IPS-18c (cell line): Measurements from ENCODE around the gene ARHGAP23.
A peak's percentile ranks its signal among the peaks of the same experiment; 100 is the strongest.
"Not testable (repeated sequence)": the region's sequence is repeated elsewhere in the genome, so short reads cannot be mapped to it uniquely, and the experiment has no call there.

ENCODE experiments used
- H3K4me3 ChIP-seq: 2 replicates; pipeline ENCODE4 v1.7.0; 2013; ENCODE audit warnings: low read depth, mild to moderate bottlenecking, low read length, moderate library complexity; ENCODE audit not compliant: insufficient read depth
- H3K9me3 ChIP-seq: one replicate; pipeline ENCODE4 v1.6.1; 2013; ENCODE audit warnings: mild to moderate bottlenecking, low read length, moderate library complexity; ENCODE audit not compliant: control insufficient read depth, insufficient read depth

ARHGAP23 gene

GRCh38 chr17:38491346-38492066 is 63.2 kb downstream of the ARHGAP23 start:
- not testable (repeated sequence) for H3K4me3 ChIP-seq, H3K9me3 ChIP-seq

- H3K9me3 ChIP-seq, H3K4me3 ChIP-seq: not testable (repeated sequence)
These were observed 64.1 kb downstream of the ARHGAP23 start for GRCh38 chr17:38492067-38493040.

DNA sequence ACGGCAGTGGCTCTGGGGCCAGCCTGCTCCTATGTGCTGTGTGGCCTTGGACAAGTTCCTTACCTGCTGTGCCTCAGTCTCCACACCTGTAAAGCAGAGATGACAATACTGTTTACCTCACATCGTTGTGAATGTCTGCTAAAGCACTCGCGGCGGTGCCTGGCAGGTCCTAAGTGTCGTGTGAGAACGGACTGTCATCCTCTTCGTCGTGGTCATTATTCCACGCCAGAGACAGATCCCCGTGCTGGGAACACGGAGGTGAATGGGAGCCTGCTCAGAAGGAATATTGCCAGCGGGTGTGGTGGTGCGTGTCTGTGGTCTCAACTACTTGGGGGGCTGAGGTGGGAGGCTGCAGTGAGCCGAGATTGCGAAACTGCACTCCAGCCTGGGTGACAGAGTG is 65.9 kb downstream of the ARHGAP23 start:
- H3K9me3 ChIP-seq, H3K4me3 ChIP-seq: not testable (repeated sequence)

DNA sequence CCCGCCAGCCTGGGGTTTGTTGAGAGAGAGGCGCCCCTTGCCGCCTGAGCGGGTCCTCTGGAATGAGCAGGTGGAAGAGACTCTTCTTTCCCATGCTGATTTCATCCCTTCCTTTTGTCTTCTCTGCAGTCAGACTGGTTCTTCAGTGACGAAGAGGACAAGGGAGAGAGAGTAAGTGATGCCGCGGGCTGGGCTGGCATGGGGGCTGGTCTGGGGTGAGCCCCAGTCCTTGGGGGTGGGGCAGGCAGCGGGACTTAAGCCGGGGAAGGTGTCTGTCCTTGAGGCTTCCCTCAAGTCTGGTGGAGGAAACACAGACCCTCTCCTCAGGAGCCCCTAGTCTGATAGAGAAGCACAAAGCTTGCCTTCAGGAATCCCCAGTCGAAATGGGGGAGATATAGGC is 69.4 kb downstream of the ARHGAP23 start:
- H3K9me3 ChIP-seq, H3K4me3 ChIP-seq: not testable (repeated sequence)

DNA sequence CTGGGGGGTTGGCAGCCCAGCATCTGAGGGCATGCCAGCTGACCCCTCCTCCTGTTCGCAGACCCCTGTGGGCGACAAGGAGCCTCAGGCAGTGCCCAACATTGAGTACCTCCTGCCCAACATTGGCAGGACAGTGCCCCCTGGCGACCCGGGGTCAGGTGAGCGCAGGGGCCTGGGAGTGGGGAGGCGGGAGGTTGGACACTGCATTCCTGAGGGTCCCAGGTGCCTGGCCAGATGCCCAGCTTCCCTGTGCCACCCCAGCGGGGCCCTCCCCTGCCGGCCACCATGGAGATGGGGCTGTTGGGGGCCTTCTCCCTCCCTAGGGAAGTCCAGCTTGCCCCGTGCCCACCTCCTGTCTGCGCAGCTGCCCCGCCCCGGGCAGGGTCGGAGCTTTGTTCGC is 70.1 kb downstream of the ARHGAP23 start:
- Histone ChIP-seq H3K9me3 (no peaks in the 10 kb centered on the region), H3K4me3 (no peak overlapping the region)

GRCh38 chr17:38499230-38499629 is 71.0 kb downstream of the ARHGAP23 start:
- not testable (repeated sequence) for H3K9me3 ChIP-seq, H3K4me3 ChIP-seq

GRCh38 chr17:38501718-38502117 is 73.5 kb downstream of the ARHGAP23 start:
- not testable (repeated sequence) for H3K9me3 ChIP-seq, H3K4me3 ChIP-seq

GRCh38 chr17:38503286-38503913 is 75.1 kb downstream of the ARHGAP23 start:
- not testable (repeated sequence) for H3K9me3 ChIP-seq, H3K4me3 ChIP-seq

- Histone ChIP-seq H3K9me3 (no peaks in the 10 kb centered on the region), H3K4me3 (no peak overlapping the region)
These were observed 76.0 kb downstream of the ARHGAP23 start for GRCh38 chr17:38504216-38504615.

DNA sequence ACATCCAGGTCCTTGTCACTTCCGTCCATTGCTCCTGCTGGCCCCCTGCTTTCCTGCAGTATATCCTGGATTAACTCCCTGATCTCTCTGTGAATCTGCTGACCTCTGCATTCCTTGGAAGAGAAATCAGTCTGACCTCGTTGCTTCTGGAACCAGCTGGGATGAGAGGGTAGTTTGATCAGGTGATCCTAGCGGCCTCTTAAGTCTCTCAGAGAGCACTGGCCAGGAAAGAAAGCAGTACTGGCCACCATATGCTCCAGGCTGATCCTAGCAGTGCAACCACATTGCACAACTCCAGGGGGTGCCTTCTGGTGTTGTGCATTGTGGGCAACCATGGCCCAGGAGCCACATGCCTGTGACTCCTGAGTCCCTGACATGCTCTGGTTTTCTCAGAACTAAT is 79.2 kb downstream of the ARHGAP23 start:
- Histone ChIP-seq H3K4me3 (no peak overlapping the region), H3K9me3 (no peaks in the 10 kb centered on the region)

GRCh38 chr17:38507921-38508569 is 79.8 kb downstream of the ARHGAP23 start:
- Histone ChIP-seq H3K9me3 (no peaks in the 10 kb centered on the region), H3K4me3 (no peak overlapping the region)

DNA sequence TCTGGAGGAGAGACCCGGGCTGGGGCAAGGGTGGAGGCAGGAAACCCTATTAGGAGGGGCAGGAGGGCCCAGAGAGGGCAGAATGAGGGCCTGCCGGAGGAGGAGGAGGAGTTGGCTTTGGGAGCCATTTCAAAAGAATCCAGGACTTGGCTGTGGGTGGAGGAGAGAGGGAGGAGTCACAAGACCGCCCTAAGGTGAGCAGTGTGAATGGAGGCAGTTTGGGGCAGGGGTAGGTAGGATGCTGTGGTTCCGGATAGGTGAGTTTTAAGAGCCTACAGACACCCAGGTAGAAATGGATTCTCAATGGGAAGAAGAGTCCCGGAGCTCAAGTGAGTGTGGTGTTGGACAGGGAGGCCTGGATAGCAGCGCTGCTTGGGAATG is 80.3 kb downstream of the ARHGAP23 start:
- Histone ChIP-seq H3K4me3 (no peak overlapping the region), H3K9me3 (no peaks in the 10 kb centered on the region)

DNA sequence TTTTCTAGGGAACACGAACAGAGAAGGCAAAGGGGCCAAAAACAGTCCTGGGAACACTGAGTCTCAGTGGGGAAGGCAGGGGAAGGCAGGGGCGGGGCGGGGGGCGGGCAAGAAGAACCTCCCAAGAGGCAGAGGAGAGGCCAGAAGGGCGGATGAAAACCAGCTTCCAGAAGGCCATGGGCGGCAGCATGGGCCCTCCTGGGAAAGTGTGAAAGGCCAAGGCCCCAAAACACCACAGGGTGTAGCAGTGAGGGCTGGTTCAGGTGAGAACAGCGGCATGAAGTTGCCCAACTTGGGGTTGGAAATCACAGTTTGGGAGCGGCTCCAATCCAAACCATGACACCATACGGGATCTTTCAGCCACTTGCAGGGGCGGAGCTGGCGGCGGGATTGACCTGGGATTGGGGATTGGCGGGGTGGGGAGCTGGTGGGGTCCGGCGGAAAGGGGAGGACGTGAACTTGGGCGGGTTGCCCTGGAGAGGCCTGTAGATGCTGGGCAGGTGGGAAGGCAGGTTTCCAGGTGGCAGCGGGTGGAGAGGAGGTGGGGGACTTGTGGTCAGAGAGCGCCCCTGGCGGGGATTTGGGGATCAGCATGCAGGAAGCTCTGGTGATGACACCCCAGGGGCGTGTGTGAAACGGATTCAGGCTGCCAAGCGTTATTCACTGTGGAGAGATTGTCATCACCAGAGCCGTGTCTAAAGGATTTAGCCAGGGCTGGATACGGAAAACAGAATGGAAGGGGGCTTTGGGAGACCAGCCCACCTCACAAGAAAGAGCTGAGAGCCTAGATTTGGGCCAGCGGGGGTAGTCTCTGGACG is 80.9 kb downstream of the ARHGAP23 start:
- H3K9me3 ChIP-seq, result no peaks in the 10 kb centered on the region
- H3K4me3 ChIP-seq, result peak overlapping the region; percentile 41; the same call in 1 of the 2 replicates

DNA sequence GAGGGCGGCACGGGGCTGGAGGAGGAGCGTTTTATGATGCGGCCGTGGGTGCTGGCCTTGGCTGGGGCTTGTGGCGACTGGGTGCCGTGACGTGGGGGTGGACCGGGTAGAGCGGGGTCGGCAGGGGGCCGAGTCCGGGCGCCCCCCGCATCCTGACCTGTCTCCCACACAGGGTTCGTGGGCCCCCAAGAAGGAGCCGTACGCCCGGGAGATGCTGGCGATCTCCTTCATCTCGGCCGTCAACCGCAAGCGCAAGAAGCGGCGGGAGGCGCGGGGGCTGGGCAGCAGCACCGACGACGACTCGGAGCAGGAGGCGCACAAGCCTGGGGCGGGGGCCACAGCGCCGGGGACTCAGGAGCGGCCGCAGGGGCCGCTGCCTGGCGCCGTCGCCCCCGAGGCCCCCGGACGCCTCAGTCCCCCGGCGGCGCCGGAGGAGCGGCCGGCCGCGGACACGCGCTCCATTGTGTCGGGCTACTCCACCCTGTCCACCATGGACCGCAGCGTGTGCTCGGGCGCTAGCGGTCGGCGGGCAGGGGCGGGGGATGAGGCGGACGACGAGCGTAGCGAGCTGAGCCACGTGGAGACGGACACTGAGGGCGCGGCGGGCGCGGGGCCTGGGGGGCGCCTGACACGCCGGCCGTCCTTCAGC is 81.6 kb downstream of the ARHGAP23 start:
- no peaks in the 10 kb centered on the region for H3K9me3 ChIP-seq
- H3K4me3 ChIP-seq, result peak overlapping the region; percentile 41

GRCh38 chr17:38510421-38511149 is 82.3 kb downstream of the ARHGAP23 start:
- H3K4me3 ChIP-seq, result peak overlapping the region; percentile 52
- no peaks in the 10 kb centered on the region for H3K9me3 ChIP-seq
